ENCODE data around the gene LRRC34. TPM values are rescaled to one million over a fixed set of nuclear protein-coding genes. Genes with fewer than 3 reads are reported as not detected.

Gene LRRC34, protein sequence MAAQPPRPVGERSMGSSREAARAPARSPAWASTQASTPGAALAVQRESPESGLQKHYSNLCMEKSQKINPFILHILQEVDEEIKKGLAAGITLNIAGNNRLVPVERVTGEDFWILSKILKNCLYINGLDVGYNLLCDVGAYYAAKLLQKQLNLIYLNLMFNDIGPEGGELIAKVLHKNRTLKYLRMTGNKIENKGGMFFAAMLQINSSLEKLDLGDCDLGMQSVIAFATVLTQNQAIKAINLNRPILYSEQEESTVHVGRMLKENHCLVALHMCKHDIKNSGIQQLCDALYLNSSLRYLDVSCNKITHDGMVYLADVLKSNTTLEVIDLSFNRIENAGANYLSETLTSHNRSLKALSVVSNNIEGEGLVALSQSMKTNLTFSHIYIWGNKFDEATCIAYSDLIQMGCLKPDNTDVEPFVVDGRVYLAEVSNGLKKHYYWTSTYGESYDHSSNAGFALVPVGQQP
- 1.8 and 6.6 TPM in 2 replicates for total RNA-seq

DNA sequence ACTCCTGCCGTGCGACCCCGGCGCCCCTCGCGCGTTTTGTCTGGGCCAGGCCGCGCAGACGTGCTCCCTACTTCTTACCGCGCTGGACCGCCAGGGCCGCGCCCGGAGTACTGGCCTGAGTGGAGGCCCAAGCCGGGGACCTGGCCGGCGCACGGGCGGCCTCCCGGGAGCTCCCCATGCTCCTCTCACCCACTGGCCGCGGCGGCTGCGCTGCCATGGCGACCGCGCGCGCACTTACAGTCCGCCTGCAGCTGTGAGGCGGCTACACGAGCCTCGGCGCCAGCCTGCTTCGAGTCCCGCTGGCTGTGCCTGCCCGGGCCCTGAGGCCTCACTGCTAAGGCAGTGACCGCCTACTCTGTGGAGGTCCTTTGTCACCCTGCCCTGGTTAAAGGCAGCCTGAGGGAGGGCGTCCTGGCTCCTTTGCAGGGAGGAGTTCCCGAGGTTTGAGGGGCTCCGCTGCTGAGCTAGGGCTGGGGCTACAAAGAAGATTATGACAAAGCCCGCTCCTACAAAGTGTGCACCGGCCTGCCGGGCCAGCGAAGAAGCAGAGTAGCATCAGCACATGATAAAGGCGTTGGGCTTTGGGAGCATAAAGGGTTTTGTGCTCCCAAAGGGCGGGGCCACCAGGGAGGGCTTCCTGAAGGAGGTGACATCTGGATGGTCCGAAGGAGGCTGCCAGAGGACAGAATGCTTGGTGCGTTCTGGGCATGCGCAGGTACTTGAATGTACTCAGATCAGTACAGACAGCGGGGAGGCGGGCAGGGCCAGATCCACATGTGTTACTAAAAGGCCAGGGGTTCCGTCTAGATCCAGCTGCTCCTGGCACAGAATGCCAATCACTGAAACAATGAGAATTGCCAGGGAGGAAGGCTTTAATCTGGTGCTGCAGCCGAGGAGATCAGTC, at the start of gene LRRC34, which contains the start of gene LRRIQ4:
LRRC34 (minus strand) TSS at position 573 of the 904 bp plus-strand sequence; CDS start at position 217, 356 bp downstream.
LRRIQ4 (plus strand) TSS at position 539 of the 904 bp plus-strand sequence. CDS start 9,052 bp downstream, outside the sequence.

GRCh38 chr3:169772897-169773816, 39.5 kb downstream of the LRRC34 start, which contains the start of gene MYNN:
Gene MYNN, plus strand, starts transcription at chr3:169773396. Its CDS starts 900 bp downstream, at chr3:169774296.

DNA sequence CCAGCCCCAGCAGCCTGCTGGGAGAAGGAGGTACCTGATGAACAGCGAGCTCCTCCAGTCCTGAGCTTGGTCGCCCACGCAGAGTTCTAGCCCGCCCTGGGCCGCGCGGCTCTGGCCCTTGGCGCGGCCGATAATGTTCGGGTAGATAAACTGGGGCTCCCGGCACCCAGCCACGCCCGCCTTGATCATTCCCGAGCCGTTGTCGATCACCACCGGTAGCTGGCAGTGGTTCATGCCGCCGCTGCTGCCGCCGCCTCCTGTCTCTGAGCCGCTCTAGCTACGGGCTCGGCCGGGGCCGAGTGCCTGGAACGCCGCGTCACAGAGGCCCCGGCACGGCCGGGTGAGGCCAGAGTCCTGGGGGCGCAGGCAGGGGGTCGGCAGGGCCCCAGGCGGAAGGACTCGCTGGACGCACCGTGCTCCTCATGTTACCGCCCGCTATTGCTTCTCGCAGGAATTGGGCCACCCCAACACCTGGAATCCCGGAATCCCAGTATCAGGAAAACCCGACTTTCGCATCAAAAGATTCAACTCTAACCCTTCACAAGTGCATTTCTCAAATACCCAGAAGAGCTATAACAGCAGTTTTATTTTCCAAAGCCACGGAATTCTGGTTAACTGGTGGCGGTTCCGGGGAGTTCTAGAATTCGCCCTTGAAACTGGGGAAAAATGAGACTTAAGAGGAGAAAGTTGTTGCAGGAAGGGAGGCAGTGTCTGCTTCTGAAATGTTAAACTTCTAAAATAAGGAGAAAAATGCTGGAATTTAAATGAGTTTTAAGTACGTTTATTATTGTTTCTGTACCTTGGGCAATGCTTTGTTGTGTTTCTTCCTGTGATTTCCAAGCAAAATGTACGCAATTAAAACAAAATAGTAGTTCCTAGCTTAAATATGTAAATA, 43.2 kb downstream of the LRRC34 start, which contains the start of gene ACTRT3:
ACTRT3 (minus strand) TSS at position 275 of the 895 bp plus-strand sequence; CDS start at position 234, 41 bp downstream.

GRCh38 chr3:169764882-169765612, 47.7 kb downstream of the LRRC34 start, which contains the start of gene TERC:
Gene TERC, minus strand, starts transcription at chr3:169765060.

Other genes with a start within 250 kb of the LRRC34 start
- 2.4 and 48.0 TPM in 2 replicates for gene MECOM, start 149.2 kb downstream of the LRRC34 start, total RNA-seq
- 327 and 718 TPM in 2 replicates for gene TERC, start 47.8 kb downstream of the LRRC34 start, total RNA-seq
- 2.8 and 6.0 TPM in 2 replicates for gene ACTRT3, start 43.3 kb downstream of the LRRC34 start, total RNA-seq
- gene MYNN, start 39.5 kb downstream of the LRRC34 start, total RNA-seq = 15.1 and 18.0 TPM in 2 replicates
- 0.14 TPM in 1 of 2 replicates, not detected in the other for gene LRRIQ4, start within 50 bp of the LRRC34 start, total RNA-seq
- gene LRRC31, start 57.0 kb upstream of the LRRC34 start, total RNA-seq = not detected in 2 replicates
- not detected in 2 replicates for gene SAMD7, start 98.7 kb upstream of the LRRC34 start, total RNA-seq
- gene SEC62, start 153.9 kb upstream of the LRRC34 start, total RNA-seq = 37.2 and 51.4 TPM in 2 replicates
- gene GPR160, start 225.1 kb upstream of the LRRC34 start, total RNA-seq = 0.14 and 0.44 TPM in 2 replicates

Data from placental pericyte (primary cell).